Measurements from ENCODE around the gene FAM47E. TPM values are rescaled to one million over a fixed set of nuclear protein-coding genes. Genes with fewer than 3 reads are reported as not detected.

Gene FAM47E
- total RNA-seq, 1 donor from 2014 or later, result 1.1 TPM

DNA sequence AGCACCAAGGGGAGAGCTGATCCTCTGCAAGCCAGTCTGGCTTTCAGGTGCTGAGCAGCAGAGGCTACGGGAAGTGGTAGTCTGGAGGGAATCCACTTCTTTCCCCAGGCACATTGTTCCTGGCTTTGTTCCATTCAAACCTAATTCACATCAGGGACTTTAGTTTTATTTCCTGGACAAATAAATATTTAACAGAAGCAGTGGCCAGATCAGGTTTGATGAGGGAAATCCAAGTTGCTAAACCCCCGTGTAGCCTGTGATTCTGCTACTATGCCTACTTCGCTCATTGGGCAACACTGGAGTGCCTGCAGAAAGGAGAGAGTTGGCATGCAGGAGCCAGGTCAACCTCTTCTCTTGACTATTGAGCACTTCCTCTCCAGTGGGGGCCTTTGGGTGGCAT lies 41.2 kb downstream of the FAM47E start:
- TF ChIP-seq, protein P1, sequence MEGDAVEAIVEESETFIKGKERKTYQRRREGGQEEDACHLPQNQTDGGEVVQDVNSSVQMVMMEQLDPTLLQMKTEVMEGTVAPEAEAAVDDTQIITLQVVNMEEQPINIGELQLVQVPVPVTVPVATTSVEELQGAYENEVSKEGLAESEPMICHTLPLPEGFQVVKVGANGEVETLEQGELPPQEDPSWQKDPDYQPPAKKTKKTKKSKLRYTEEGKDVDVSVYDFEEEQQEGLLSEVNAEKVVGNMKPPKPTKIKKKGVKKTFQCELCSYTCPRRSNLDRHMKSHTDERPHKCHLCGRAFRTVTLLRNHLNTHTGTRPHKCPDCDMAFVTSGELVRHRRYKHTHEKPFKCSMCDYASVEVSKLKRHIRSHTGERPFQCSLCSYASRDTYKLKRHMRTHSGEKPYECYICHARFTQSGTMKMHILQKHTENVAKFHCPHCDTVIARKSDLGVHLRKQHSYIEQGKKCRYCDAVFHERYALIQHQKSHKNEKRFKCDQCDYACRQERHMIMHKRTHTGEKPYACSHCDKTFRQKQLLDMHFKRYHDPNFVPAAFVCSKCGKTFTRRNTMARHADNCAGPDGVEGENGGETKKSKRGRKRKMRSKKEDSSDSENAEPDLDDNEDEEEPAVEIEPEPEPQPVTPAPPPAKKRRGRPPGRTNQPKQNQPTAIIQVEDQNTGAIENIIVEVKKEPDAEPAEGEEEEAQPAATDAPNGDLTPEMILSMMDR (IDR thresholded peaks at IDR 0.05; ENCODE audit: unreplicated experiment), result no peak
- Mint-ChIP-seq H3K36me3 (ENCODE audit: low read depth, unreplicated experiment) (peaks cover 5% of the 10 kb centered on the region), H3K9me3 (ENCODE audit: unreplicated experiment) (peaks cover 5% of the 10 kb centered on the region), H3K4me1 (ENCODE audit: unreplicated experiment) (no peaks in the 10 kb centered on the region), H3K4me3 (ENCODE audit: unreplicated experiment) (no peak overlapping the region), H3K27me3 (ENCODE audit: unreplicated experiment) (peaks cover 3% of the 10 kb centered on the region), H3K27ac (ENCODE audit: unreplicated experiment) (no peak overlapping the region)
- no peak for DNase-seq (ENCODE audit: low spot score)

DNA sequence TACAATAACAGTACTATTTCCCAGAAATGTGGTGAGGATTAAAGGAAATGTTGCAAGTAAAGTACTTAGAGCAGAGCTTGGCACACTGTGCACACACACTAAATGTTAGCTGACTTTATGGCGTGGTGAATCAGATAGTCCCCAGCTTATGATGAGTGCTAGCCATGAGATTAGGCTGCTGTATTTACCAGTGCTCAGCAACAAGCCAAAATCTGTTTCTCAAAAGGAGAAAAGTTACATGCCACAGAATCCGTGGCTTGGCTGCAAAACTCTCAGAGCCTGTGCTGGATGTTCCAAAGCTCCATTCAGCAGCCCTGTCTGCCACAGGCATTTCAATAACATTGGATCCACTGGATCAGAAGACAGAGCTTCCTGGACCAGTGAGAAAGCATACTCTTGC lies 42.3 kb downstream of the FAM47E start:
- H3K36me3 Mint-ChIP-seq (ENCODE audit: low read depth, unreplicated experiment), result peaks cover 10% of the 10 kb centered on the region
- TF ChIP-seq, protein P1 (IDR thresholded peaks at IDR 0.05; ENCODE audit: unreplicated experiment), result no peak
- no peak overlapping the region for H3K27ac Mint-ChIP-seq (ENCODE audit: unreplicated experiment)
- H3K4me1 Mint-ChIP-seq (ENCODE audit: unreplicated experiment), result no peaks in the 10 kb centered on the region
- H3K27me3 Mint-ChIP-seq (ENCODE audit: unreplicated experiment), result peaks cover 3% of the 10 kb centered on the region
- no peak for DNase-seq (ENCODE audit: low spot score)
- peaks cover 5% of the 10 kb centered on the region for H3K9me3 Mint-ChIP-seq (ENCODE audit: unreplicated experiment)
- H3K4me3 Mint-ChIP-seq (ENCODE audit: unreplicated experiment), result no peak overlapping the region

DNA sequence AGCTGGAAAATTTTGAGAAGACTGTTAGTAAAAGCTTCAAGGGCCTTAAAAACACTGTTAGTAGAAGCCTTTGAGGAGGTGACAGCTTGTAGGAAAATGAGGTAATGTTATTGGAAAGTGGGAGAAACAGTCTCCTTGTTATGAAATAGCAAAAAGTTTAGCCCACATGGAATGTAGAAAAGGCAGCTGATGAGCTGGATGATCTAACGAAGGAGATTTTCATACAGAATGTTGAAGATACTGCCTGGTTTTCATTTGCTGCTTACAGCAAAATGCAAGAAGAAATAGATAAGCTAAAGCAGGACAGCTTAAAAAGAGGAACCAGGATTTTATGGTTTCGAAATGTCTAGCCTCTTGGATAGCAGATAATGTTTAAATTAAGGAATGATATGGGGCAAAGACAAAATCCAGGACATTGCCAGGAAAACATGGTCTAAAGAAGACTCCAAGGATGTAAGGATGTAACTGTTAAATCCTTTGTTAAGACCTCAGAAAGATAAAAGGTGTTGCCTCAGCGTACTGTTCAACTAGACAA lies 44.8 kb downstream of the FAM47E start:
- DNase-seq (ENCODE audit: low spot score), result no peak
- H3K9me3 Mint-ChIP-seq (ENCODE audit: unreplicated experiment), result peaks cover 5% of the 10 kb centered on the region
- H3K36me3 Mint-ChIP-seq (ENCODE audit: low read depth, unreplicated experiment), result peaks cover 10% of the 10 kb centered on the region
- TF ChIP-seq, protein P1 (IDR thresholded peaks at IDR 0.05; ENCODE audit: unreplicated experiment), result no peak
- no peak overlapping the region for H3K27ac Mint-ChIP-seq (ENCODE audit: unreplicated experiment)
- H3K4me1 Mint-ChIP-seq (ENCODE audit: unreplicated experiment), result peaks cover 19% of the 10 kb centered on the region
- peaks cover 1% of the 10 kb centered on the region for H3K27me3 Mint-ChIP-seq (ENCODE audit: unreplicated experiment)
- H3K4me3 Mint-ChIP-seq (ENCODE audit: unreplicated experiment), result no peak overlapping the region

DNA sequence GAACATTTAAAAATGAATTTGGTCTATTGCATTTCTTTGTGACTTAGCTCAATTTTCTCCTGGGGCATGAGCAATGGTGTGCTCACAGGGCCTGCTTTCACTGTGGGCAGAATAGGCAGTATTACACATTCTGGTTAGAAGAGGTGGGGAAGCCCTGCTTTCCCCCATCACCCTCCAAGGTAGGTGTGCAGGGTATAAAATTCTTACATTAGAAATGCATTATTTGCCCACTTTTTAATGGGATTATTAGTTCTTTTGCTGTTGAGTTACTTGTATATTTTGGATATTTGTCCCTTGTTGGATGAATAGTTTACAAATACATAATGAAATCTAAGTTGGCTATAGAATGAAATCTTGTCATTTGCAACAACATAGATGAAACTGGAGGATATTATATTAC lies 46.7 kb downstream of the FAM47E start:
- Mint-ChIP-seq H3K4me3 (ENCODE audit: unreplicated experiment) (no peak overlapping the region), H3K36me3 (ENCODE audit: low read depth, unreplicated experiment) (peaks cover 10% of the 10 kb centered on the region), H3K4me1 (ENCODE audit: unreplicated experiment) (peaks cover 29% of the 10 kb centered on the region), H3K9me3 (ENCODE audit: unreplicated experiment) (peaks cover 5% of the 10 kb centered on the region), H3K27ac (ENCODE audit: unreplicated experiment) (no peak overlapping the region), H3K27me3 (ENCODE audit: unreplicated experiment) (peaks cover 1% of the 10 kb centered on the region)
- DNase-seq (ENCODE audit: low spot score), result no peak
- TF ChIP-seq, protein P1 (IDR thresholded peaks at IDR 0.05; ENCODE audit: unreplicated experiment), result no peak

DNA sequence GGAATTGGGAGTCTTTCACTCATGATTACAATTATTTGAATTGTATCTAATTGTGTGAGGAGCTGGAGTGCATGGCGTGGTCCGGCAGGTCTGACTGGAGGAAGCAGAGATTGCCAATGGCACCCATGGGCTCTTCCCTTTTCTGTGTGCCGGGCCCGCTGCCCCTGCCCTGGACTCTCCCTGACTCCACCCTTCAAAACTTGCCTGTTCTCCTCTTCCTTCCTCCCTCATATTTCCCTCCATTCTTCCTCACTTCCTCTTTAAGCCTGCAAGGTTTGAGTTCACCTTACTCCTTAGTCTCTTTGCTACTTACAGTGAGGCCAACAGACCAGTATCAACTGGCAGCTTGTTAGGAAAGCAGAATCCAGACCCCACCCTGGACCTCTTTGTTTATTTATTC lies 48.5 kb downstream of the FAM47E start:
- Mint-ChIP-seq H3K9me3 (ENCODE audit: unreplicated experiment) (peaks cover 5% of the 10 kb centered on the region), H3K36me3 (ENCODE audit: low read depth, unreplicated experiment) (peaks cover 10% of the 10 kb centered on the region), H3K27me3 (ENCODE audit: unreplicated experiment) (peaks cover 2% of the 10 kb centered on the region), H3K27ac (ENCODE audit: unreplicated experiment) (peak overlapping the region; percentile 32), H3K4me3 (ENCODE audit: unreplicated experiment) (peak overlapping the region; percentile 8), H3K4me1 (ENCODE audit: unreplicated experiment) (peaks cover 34% of the 10 kb centered on the region)
- DNase-seq (ENCODE audit: low spot score), result no peak
- TF ChIP-seq, protein P1 (IDR thresholded peaks at IDR 0.05; ENCODE audit: unreplicated experiment), result no peak

Data from endothelial cell (in vitro differentiated cells).